DND-41 (cell line): ENCODE data around the gene A3GALT2.

ENCODE experiments used
- ATAC-seq: fragments of 200-7000 bp; cut with Tn5 transposase; 3 replicates; pipeline ENCODE4 v1.9.1; 2021; ENCODE audit warnings: low read depth; ENCODE audit not compliant: insufficient read depth
- DNase-seq: peaks from one replicate; pipeline ENCODE4 v3.0.0-alpha.2; 2020
- H2AFZ ChIP-seq: 2 replicates; pipeline ENCODE4 v1.6.0; 2012; ENCODE audit warnings: low read depth, low read length
- H3K27ac ChIP-seq: 2 replicates; pipeline ENCODE4 v1.5.1; 2012; ENCODE audit warnings: low read length, inconsistent platforms
- H3K27me3 ChIP-seq: fragments of 200-600 bp; sonication (generic); 2 replicates; pipeline ENCODE4 v1.6.0; 2012; ENCODE audit warnings: low read length, mild to moderate bottlenecking, inconsistent platforms; ENCODE audit not compliant: insufficient read depth, poor library complexity
- H3K36me3 ChIP-seq: 2 replicates; pipeline ENCODE4 v1.5.1; 2012; ENCODE audit warnings: low read length, inconsistent platforms; ENCODE audit not compliant: insufficient read depth
- H3K4me1 ChIP-seq: 2 replicates; pipeline ENCODE4 v1.5.1; 2012; ENCODE audit warnings: mild to moderate bottlenecking, low read length; ENCODE audit not compliant: insufficient read depth
- H3K4me2 ChIP-seq: 2 replicates; pipeline ENCODE4 v1.6.0; 2012; ENCODE audit warnings: mild to moderate bottlenecking, moderate library complexity, low read length, inconsistent platforms; ENCODE audit not compliant: insufficient read depth
- H3K4me3 ChIP-seq, 2 experiments: fragments of 200-600 bp in 1 of 2; shearing (Covaris generic) in 1 of 2; 2 replicates each; pipeline ENCODE4 v1.5.1; 2012 to 2016; ENCODE audit warnings: inconsistent platforms in 2 of 2, low read length in 2 of 2, mild to moderate bottlenecking in 2 of 2, low read depth in 1 of 2, moderate library complexity in 1 of 2
- H3K79me2 ChIP-seq: 2 replicates; pipeline ENCODE4 v1.6.0; 2012; ENCODE audit warnings: low read length, inconsistent platforms; ENCODE audit not compliant: insufficient read depth
- H3K9ac ChIP-seq: 2 replicates; pipeline ENCODE4 v1.6.0; 2012; ENCODE audit warnings: low read depth, mild to moderate bottlenecking, inconsistent platforms, low read length, moderate library complexity
- H3K9me3 ChIP-seq: 2 replicates; pipeline ENCODE4 v1.5.1; 2012; ENCODE audit warnings: low read length, moderate library complexity, mild to moderate bottlenecking, inconsistent platforms; ENCODE audit not compliant: insufficient read depth, severe bottlenecking
- H4K20me1 ChIP-seq: 2 replicates; pipeline ENCODE4 v1.6.0; 2012; ENCODE audit warnings: low read length; ENCODE audit not compliant: insufficient read depth
- CTCF ChIP-seq: IDR thresholded peaks from 2 replicates; pipeline ENCODE4 v1.5.1; 2012; ENCODE audit warnings: borderline replicate concordance, low read length, moderate library complexity, mild to moderate bottlenecking; ENCODE audit not compliant: poor library complexity, severe bottlenecking; ENCODE audit errors: extremely low read depth
- EZH2 ChIP-seq: IDR thresholded peaks from 3 replicates; pipeline ENCODE4 v1.6.1; 2012; ENCODE audit warnings: borderline replicate concordance, low read depth, mild to moderate bottlenecking, moderate library complexity, low read length, inconsistent platforms; ENCODE audit not compliant: severe bottlenecking

Gene A3GALT2

GRCh38 chr1:33289858-33290154, 31.1 kb downstream of the A3GALT2 start:
- H4K20me1 ChIP-seq: peaks cover 31% of the 10 kb centered on the region
- no peak overlapping the region for H3K4me2 ChIP-seq
- no peak for TF ChIP-seq CTCF
- TF ChIP-seq EZH2: no peak
- no peaks in the 10 kb centered on the region for H3K27me3 ChIP-seq
- no peaks in the 10 kb centered on the region for H3K4me1 ChIP-seq
- H3K27ac ChIP-seq: no peak overlapping the region
- peaks cover 14% of the 10 kb centered on the region; the same call in 1 of the 2 replicates for H3K79me2 ChIP-seq
- no peak overlapping the region for H2AFZ ChIP-seq
- no peak overlapping the region for H3K4me3 ChIP-seq
- H3K36me3 ChIP-seq: peaks cover 67% of the 10 kb centered on the region
- no peak overlapping the region for H3K9ac ChIP-seq
- no peak for DNase-seq
- ATAC-seq: no peak
- H3K9me3 ChIP-seq: no peaks in the 10 kb centered on the region

- Histone ChIP-seq H3K27me3 (no peaks in the 10 kb centered on the region), H3K4me3 (no peak overlapping the region), H3K27ac (no peak overlapping the region), H3K79me2 (peaks cover 14% of the 10 kb centered on the region; the same call in 1 of the 2 replicates), H4K20me1 (peaks cover 26% of the 10 kb centered on the region), H3K36me3 (peaks cover 66% of the 10 kb centered on the region), H3K9ac (no peak overlapping the region), H3K4me1 (no peaks in the 10 kb centered on the region), H3K9me3 (no peaks in the 10 kb centered on the region), H2AFZ (no peak overlapping the region), H3K4me2 (no peak overlapping the region)
- no peak for ATAC-seq
- TF ChIP-seq EZH2 (no peak), CTCF (no peak)
- DNase-seq: no peak
Observed at GRCh38 chr1:33288976-33289857, 31.7 kb downstream of the A3GALT2 start.

- Histone ChIP-seq H3K4me1 (no peaks in the 10 kb centered on the region), H3K79me2 (0 out of 2 replicates have a peak, but pooled peaks cover 7% of the 10 kb centered on the region), H3K4me3 (no peak overlapping the region), H3K36me3 (peaks cover 66% of the 10 kb centered on the region), H2AFZ (no peak overlapping the region), H3K27ac (no peak overlapping the region), H3K27me3 (no peaks in the 10 kb centered on the region), H3K4me2 (no peak overlapping the region), H4K20me1 (peaks cover 10% of the 10 kb centered on the region; the same call in 1 of the 2 replicates), H3K9ac (no peak overlapping the region), H3K9me3 (no peaks in the 10 kb centered on the region)
- DNase-seq (no peak), ATAC-seq (no peak)
- TF ChIP-seq CTCF: no peak
- TF ChIP-seq EZH2: no peak
Observed at GRCh38 chr1:33287317-33287716, 33.6 kb downstream of the A3GALT2 start.
